NCI-H2196 treated with DMSO at 0.1 percent for 48 hours (cell line): Measurements from ENCODE around the gene FARSA.
"Not testable (repeated sequence)": the region's sequence is repeated elsewhere in the genome, so short reads cannot be mapped to it uniquely, and the experiment has no call there.

Experiments
- DNase-seq: peaks from one replicate; lab custom pipeline; 2025; ENCODE audit not compliant: unreplicated experiment; lab: John Stamatoyannopoulos, UW

The FARSA gene

DNA sequence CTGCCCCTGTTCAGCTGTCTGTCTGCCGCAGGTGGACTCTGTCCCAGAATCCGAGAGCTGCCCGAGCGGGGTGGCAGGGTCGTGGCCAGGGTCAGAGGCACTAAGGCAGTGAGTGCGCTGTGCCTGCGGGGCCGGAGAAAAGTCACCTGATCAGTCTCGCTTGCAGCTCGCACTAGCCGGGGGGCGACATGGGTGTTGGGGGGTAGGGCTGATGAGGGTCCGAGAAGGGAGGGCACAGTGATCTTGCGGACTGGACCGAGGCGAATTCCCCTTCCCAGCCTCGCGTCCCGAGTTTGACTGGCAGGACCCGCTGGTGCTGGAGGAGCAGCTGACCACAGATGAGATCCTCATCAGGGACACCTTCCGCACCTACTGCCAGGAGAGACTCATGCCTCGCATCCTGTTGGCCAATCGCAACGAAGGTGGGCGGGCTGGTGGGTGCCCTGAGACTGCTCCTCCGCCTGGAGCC is 41.9 kb downstream of the FARSA start:
- DNase-seq, result no peak

- peak; percentile 100 for DNase-seq
These were observed 42.5 kb downstream of the FARSA start, which contains the start of gene GCDH for GRCh38 chr19:12890787-12891552. Gene GCDH, plus strand, starts transcription at chr19:12891160. Its CDS starts 145 bp downstream, at chr19:12891305.

DNA sequence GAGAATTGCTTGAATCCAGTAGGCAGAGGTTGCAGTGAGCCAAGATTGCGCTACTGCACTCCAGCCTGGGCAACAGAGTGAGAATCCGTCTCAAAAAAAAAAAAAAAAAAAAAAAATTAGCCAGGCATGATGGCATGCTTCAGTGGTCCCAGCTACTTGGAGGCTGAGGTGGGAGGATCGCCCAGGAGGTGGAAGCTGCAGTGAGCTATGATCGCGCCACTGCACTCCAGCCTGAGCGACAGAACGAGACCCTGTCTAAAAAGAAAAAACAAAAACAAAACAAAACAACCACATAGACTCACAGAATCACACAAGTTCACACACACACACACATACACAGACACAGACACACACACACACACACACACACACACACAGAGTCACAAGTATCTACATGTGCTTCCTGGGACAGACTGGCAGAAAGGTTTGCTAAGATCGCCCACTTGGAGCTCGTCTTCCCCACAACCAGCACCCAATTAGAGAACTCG is 43.2 kb downstream of the FARSA start:
- DNase-seq, result not testable (repeated sequence)

DNA sequence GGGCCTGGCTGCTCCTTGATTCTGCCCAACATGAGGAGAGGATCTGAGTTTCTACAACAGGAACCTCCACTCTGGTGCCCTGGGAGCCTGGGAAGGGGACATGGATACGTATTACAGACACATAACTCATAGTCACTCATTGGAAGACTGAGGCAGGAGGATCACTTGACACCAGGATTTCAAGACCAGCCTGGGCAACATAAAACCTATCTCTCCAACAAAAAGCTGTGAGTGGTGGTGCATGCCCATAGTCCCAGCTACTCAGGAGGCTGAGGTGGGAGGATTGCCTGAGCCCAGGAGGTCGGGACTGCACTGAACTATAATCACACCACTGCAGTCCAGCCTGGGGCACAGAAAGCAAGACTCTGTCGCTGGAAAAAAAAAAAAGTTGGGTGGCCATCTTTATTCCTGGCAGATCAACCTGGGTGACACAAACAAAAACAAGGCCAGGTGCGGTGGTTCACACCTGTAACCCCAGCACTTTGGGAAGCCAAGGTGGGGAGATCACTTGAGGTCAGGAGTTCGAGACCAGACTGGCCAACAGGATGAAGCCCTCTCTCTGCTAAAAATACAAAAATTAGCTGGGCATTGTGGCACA is 45.4 kb downstream of the FARSA start:
- DNase-seq, result no peak

DNA sequence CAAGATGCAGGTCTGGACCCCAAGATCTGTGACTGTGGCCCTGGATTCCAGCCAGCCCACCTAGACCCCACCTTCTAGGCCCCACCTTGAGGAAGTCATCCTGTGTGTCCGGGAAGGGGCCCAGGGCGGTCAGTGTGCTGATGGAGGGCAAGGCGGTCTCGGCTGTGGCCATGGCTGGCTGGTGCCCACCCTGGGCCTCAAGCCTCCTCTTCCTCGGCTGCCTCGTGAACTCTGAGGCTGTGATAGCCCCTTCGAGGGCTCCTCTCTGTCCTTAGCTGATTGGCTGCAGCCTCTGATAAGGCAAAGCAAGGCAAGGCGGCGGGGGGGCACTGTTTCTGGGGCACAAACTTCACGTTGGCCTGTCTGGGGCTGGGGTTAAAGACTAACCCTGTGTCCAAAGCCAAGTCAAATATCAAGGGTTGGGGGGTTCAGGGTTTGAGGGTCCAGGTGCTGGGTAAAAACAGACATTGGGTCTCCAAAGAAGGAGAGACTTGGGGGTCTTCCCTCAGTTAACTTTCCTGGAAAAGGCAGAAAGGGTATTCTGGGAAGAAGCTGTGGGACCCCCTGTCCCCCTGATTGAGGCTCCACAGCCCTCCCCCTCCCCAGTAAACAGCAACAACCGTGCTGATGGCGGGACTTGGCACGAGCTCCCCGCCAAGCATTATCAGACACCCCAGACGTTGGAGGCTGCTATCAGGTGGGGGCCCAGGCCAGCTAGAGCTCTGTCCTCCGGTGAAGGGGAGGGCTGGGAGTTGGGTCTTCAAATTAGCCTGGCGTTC is 46.4 kb downstream of the FARSA start, which contains the start of gene KLF1:
TSS of gene KLF1 (minus strand) at position 233 of the 779 bp plus-strand sequence. CDS start at position 172, 61 bp downstream.
- no peak for DNase-seq

GRCh38 chr19:12886651-12886968 is 46.9 kb downstream of the FARSA start:
- no peak for DNase-seq

DNA sequence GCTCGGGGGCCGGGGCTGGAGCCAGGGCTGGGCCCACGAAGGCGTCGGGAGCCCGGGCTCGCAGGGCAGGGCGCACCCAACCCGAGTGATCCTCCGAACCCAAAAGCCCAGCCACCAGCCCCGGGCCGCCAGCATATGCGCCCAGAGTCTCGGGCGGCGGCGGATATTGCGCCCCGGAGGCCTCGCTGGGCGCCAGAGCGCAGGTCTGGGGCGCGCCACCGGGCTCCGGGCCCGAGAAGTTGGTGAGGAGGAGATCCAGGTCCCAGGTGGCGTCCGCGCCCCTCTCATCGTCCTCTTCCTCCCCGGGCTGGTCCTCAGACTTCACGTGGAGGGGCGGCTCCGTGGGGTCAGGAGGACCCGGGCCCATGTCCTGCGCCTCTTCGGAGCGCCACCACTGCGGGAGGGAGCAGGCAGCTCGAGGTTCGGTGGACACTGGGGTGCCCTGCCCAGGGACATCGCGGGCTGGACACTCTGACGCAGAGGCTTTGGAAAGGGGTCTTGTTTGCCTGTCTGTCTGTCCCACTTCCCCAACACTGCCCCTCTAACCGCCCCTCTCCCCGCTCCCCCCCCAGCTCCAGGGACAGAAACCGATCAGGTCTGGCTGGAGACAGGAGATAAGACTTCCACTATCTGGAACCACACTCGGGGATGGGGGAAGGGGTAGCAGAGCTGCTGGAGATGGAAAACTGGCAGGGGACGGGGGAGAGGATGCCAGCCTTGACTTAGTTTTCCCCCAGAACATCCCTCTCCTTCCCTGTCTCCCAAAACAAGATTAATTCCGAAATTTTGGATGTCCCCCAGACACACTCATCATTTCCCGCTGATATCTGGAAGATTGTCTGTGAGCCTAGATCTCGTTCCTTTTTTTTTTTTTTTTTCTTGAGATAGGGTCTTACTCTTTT is 47.5 kb downstream of the FARSA start:
- no peak for DNase-seq

GRCh38 chr19:12884926-12885748 is 48.4 kb downstream of the FARSA start:
- DNase-seq, result peak; percentile 82

GRCh38 chr19:12884627-12884925 is 48.9 kb downstream of the FARSA start:
- DNase-seq, result no peak

DNA sequence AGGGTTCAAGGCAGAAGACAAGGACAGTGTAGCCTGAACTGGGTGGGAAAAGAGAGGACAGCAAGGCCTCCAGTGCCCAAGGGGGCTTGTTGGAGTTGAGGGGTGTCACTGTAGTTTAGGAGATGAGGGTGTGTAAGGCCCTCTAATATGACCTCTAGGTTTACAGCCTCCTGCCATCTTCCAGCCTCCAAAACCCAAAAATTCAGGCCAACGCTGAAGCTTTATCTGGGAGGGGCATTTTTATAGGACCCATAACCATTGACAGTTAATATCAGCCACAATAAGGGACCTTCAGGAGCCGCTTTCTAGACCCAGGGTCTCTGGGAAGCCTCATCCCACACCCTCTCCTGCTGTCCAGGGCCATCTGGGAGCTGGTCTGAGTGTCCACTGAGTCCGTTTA is 49.3 kb downstream of the FARSA start:
- DNase-seq, result no peak

GRCh38 chr19:12882589-12882988 is 50.9 kb downstream of the FARSA start:
- DNase-seq, result no peak

- DNase-seq, result peak; percentile 92
These were observed 52.2 kb downstream of the FARSA start, which contains the start of gene DNASE2 for GRCh38 chr19:12881172-12881808. Gene DNASE2, minus strand, starts transcription at chr19:12881449. Its CDS starts 74 bp downstream, at chr19:12881375.

GRCh38 chr19:12880551-12881171 is 52.9 kb downstream of the FARSA start:
- DNase-seq, result no peak

- DNase-seq, result no peak
These were observed 58.4 kb downstream of the FARSA start for GRCh38 chr19:12875086-12875485.

- DNase-seq, result no peak
These were observed 59.4 kb downstream of the FARSA start for GRCh38 chr19:12873891-12874745.

GRCh38 chr19:12872941-12873890 is 60.3 kb downstream of the FARSA start:
- no peak for DNase-seq
